ENCODE results near the gene PTK6.

The PTK6 gene

DNA sequence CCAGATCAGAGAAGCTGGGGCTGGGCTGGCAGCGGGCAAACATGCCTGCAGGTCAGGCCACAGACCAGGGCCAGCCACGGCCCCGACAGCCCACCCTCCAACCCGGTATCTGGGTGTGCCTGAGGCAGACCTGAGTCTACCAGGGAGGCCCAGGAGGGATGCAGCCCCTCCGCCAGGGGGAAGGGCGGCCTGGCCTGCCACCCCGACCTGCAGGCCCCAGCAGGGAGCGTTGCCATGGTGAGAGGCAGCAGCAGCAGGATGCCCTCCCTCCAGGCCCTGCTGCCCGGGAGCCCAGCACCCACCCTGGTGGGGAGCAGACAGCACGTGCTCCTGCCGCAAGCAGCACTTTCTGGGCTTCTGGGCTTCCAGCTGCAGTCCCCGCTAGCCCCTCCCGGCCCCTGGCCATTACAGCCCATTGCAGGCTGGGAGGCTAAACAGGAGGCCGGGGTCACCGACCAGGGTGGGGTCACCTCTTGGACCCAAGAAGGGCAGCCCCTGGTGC is 34.5 kb downstream of the PTK6 start:
- no peak for DNase-seq

- DNase-seq = no peak
Measured at GRCh38 chr20:63501818-63502670, 35.1 kb downstream of the PTK6 start.

- DNase-seq = no peak
Measured at GRCh38 chr20:63500902-63501817, 36.0 kb downstream of the PTK6 start.

GRCh38 chr20:63500151-63500901 is 36.9 kb downstream of the PTK6 start:
- no peak for DNase-seq

DNA sequence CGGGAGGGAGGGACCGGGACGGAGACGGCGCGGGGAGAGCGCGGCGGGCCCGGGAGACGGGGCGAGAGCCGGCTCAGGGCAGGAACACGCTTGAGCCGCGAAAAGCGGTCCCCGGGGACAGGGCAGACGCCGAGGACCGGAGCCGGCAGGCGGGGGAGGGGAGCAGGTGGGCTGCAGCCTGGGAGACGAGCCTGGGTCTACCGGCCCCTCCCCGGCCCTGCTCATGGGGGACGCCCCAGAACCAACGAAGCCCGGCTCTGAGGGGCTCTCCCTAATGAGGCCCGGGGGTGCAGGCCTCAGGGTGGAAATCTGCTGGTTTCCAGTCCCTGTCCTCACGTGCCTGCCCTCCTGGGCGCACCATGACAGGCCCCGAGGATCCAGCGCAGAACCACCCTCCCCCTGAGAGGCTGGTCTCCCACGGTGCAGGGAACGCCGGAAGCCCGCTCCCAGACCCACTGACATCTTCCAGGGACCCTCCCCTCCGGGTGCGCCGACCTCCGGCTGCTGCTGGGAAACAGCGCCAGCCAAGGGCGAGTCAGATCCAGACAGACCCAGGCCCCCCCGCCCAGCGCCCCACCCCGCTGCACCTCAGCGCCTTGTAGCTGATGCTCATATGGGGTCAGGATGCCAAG is 37.7 kb downstream of the PTK6 start:
- no peak for DNase-seq

DNA sequence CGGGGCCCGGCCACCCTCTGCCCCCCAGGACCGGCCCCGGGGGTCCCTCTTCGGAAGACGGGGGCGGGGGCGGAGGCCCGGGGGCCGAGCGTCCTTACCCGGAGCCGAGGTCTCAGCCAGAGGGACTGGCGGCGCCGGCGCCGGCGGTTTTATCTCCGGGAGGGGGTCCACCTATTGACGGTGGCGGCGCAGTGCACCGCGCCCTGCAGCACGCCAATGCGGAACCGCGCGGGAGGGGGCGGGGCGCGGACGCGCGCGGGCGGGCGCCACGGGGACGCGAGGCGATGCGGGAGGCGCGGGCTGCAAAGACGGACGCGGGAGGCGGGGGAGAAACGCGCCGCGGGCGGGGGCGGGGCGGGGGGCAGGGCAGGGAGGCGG is 38.2 kb downstream of the PTK6 start, which contains the start of gene EEF1A2:
Gene EEF1A2 (minus strand): TSS at position 124 of the 378 bp plus-strand sequence. CDS start 1,320 bp downstream, outside the sequence.
- DNase-seq = no peak

DNA sequence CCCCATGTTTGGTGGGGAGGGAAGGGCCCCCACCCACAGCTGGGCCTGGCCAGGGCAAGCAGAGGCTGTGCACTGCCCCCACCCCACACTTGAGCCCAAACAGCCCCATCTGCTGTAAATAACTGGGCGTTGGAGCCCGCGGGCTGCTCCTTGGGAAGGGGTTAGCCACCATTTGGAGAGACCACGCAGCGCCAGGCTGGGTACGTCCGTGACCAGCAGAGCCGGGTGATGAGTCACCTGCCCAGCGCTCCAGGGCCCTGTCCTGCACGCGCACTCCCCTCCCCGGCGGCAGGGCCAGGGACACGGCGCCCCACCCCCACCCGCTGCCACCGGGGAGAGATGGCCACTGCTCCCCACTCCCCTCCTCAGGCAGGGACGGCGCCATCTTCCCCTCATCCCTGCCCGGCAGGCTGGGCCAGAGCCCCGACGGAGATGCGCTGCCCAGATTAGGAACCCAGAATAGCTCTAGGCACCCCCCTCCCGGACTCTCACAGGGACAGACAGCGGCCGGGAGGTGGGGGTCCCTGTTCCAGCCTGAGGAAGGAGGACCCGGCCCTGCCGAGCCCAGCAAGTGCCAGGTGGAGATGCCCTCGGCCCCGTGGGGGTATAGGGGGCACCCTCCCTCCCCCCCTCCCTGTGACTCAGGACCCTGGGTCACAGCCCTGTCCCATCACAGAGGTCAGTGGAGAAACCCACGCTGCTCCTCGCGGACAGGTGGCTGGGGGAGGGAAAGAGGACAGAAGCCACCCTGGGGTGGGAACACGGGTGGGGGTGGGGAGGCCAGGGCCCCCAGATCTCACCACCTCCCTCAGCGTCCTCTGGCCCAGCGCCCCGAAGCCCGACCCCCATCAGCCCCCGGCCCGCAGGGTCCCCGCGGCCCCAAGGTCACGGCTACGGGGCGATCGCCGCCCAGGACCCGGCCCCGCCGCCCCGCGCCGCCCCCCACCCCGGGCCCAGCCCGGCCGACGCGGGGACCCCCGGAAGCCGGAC is 38.9 kb downstream of the PTK6 start:
- no peak for DNase-seq

DNA sequence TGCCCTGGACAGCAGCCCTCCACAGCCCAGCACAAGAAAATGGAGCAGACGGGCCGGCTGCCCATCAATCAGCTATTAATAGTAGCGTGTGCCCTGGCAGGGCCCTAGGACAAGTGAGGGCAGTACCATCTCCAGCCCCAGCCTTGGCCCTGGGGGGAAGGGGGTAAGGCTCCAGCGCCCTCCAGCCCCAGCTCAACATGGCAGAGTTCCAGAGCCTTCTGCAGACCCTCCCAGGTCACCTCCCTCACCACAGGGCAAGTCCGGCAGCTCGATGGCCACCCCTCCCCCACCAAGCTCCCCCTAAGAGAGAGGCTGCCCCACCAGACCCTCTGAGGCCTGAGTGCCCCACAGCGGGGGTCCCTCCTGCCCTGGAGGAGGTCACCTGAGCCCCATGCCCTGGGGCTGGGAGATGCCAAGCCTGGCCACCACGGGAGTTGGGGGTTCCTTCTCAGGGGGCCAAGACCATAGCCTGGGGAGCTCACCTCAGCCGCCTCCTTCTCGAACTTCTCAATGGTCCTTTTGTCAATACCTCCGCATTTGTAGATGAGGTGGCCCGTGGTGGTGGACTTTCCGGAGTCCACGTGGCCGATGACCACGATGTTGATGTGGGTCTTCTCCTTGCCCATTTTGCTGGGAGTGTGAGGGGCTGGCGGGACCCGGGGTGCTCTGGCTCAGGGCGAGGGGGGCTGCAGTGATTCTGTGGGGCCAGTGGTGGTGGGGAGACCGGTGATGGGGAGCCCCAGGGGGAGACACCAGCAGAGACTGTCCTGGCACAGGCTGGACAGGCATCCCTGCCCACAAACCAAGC is 39.8 kb downstream of the PTK6 start:
- no peak for DNase-seq

DNA sequence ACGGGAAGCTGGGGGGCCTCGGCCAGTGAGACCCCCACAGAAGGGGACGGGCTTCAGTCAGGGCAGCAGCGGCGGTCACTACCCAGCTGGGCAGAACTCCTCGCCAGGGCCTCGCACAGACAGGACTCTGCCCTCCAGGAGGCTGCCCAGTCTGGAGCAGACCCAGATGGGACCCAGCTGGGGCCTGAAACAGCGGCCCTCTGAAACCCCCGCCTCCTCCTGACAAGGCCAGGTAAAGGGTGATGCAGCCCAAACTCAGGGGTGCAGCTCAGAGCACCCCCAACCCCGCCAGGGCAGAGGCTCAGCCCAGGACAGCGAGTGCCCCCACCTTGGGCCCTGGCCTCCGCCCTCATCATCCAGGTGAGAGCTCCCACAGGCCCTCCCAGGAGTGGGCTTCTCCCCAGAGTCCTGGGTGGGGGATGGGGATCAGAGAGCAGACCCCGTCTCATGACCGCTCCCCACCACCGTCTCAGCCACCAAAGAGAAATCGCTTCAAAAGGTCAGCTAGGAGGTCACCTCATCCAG is 40.5 kb downstream of the PTK6 start:
- no peak for DNase-seq

- DNase-seq = no peak
Measured at GRCh38 chr20:63495741-63496595, 41.2 kb downstream of the PTK6 start.

DNA sequence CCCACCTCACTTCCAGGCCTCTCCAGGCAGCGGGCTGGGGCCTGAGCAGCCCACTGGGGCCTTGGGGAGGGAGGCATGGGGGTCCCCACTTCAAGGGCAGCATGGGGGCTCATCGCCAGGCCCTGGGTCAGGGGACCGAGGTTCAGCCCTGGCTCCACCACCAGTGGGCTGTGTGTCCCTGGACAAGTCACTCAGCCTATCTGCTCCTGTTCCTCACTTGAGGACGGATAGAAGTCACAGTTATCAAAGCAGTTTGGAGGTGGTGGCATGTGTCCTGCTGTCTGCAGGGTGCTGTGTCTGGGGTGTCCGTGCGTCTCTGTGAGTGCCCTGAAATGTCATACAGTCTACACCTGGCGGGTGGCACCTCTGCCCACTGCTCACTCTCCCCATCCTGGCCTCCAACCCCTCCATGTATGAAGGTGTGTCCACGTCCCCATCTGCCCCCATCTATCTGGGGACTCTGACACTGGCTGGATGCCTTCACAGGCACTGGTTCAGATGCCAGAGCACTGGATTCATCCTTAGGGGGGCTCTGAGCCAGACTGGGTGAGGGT is 41.9 kb downstream of the PTK6 start:
- DNase-seq = no peak

DNA sequence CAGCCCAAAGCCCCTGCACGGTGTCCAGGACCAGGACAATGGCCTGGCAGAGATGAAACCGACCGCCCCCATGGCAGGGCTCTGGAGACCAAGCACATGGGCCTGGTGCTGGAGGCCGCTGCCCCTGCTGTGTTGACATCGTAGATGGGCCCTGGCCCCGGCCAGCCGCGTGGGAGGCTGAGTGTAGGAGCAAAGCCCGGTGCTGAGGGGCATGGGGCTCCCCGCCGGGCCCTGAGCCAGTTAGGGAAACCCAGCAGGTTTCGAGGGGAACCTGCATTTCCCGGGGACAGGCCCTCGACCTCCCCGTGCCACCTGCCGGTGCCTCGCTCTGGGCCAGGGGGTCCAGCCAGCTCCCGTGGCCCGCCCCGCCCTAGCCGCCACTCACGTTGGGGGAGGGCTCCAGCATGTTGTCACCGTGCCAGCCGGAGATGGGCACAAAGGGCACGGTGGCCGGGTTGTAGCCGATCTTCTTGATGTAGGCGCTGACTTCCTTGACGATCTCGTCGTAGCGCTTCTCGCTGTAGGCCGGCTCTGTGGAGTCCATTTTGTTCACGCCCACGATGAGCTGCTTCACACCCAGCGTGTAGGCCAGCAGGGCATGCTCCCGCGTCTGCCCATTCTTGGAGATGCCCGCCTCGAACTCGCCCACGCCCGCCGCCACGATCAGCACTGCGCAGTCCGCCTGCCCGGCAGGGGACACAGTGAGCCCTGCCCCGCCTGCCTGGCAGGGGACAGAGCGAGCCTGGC is 42.6 kb downstream of the PTK6 start:
- DNase-seq = no peak

- no peak for DNase-seq
Measured at GRCh38 chr20:63494084-63494419, 43.1 kb downstream of the PTK6 start.

DNA sequence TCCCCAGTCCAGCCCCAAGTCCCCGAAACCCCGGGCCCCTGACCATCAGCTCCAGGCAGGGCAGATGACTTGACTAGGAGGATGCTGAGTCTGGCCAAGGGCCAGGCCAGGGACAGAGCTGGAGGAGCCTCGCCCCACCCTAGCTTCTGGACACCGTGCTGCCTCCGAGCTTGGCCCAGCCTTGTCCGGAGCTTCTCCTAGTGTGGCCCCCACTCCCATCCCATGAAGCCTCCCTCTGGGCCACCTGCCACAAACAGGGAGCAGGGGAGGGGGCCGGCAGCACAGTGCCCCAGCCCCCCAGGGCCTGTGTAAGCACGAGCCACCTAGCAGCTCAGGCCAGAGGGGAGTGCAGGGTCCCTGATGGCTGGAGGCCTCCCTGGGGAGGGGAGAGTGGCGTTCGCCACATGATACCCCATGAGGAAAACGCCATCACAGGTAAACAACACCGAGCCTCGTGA is 43.6 kb downstream of the PTK6 start:
- no peak for DNase-seq

- DNase-seq = no peak
Measured at GRCh38 chr20:63492982-63493381, 44.2 kb downstream of the PTK6 start.

- no peak for DNase-seq
Measured at GRCh38 chr20:63492518-63492917, 44.7 kb downstream of the PTK6 start.

GRCh38 chr20:63491635-63492230 is 45.4 kb downstream of the PTK6 start:
- DNase-seq = no peak

Measured in NCI-H2029 treated with DMSO at 0.1 percent for 48 hours (cell line).